GM12801 (cell line): ENCODE results near the gene RAI14.

Source experiments
- CTCF ChIP-seq: IDR thresholded peaks from one replicate; pipeline ENCODE4 v1.5.1; 2011; ENCODE audit warnings: control low read depth; ENCODE audit not compliant: insufficient read length; ENCODE audit errors: extremely low read depth

The RAI14 gene

GRCh38 chr5:34695275-34696027, 39.3 kb downstream of the RAI14 start:
- TF ChIP-seq CTCF, result no peak

DNA sequence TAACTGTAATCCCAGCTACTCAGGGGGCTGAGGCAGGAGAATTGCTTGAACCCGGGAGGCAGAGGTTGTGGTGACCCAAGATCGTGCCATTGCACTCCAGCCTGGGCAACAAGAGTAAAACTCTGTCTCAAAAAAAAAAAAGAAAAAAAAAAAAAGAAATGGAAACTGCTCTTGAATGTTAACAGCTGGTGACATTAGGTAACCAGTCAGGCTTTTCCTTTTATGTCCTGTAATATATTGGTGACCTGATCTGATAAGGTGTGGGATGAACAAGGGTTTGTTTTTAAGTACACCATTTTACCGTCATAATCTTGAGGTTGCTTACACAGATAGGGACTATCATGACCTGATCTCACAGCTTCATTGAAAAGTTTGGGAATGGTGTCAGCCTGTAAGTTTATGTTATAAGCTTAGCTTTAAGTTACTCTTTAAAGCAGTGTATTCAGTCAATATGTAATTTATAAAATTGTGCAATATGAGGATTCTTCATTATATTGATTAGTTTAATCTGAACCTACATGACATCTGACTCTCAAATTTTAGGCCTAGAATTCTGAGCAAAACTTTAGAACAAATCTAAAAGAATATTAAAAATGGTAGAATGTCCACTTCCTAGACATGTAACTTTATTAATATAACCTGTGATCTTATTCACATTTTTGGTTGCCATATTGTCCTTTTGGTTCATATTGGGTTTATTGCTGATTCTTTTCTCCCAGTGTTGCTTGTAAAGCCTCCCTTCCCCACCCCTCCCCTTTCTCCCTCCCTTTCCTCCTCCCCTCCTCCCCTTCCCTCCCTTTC, 41.4 kb downstream of the RAI14 start:
- no peak for TF ChIP-seq CTCF

DNA sequence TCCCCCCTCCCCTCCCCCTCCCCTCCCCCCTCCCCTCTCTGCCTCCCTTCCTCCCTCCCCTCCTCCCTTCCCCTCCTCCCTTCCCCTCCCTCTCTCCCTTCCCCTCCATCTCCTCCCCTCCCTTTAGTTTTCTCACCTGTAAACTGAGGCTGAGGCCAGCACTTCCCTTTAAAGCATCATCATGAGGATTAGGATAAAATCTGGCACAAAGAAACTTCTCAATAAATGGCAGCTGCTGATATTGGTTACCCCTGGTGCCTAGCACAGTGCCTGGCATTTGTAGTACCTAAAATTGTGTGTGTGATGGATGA, 41.9 kb downstream of the RAI14 start:
- no peak for TF ChIP-seq CTCF

DNA sequence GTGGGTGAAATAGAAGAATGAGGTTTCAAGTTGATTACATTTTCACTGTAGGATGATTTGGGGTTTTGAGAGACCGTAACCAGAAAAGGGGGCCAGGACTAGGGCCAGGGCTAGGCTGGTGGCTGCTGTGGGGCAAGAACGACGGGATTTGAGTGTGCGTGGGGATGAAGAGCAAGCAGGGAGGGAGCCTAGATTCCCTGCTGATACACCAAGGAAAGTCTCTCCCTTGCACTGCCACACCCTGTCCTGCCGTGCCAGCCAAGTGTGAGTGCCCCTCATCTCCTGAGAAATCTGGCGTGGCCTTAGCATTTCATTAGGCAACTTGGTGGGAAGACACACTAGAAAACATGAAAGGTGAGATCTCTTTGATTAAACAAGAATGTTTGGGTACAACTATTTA, 42.6 kb downstream of the RAI14 start:
- TF ChIP-seq CTCF, result no peak

GRCh38 chr5:34699155-34700077, 43.3 kb downstream of the RAI14 start:
- TF ChIP-seq CTCF, result no peak

- TF ChIP-seq CTCF, result no peak
Measured at GRCh38 chr5:34700078-34700452, 43.9 kb downstream of the RAI14 start.
